Panc1 (cell line): ENCODE results near the gene OR7A10.

Experiments used
- CTCF ChIP-seq: fragments of 450-650 bp; IDR thresholded peaks from 2 replicates; pipeline ENCODE4 v1.5.1; 2017; ENCODE audit warnings: mild to moderate bottlenecking
- POLR2AphosphoS5 ChIP-seq: IDR thresholded peaks from 2 replicates; pipeline ENCODE4 v1.6.1; 2012; ENCODE audit warnings: mild to moderate bottlenecking, low read depth, low read length, moderate library complexity
- REST ChIP-seq, 2 experiments: IDR thresholded peaks; 2 replicates each; pipeline ENCODE4 v1.6.1; 2011 to 2012; ENCODE audit warnings: low read depth in 2 of 2, control low read depth in 1 of 2, low read length in 1 of 2, mild to moderate bottlenecking in 1 of 2, moderate library complexity in 1 of 2; ENCODE audit not compliant: insufficient read depth in 1 of 2
- TCF7L2 ChIP-seq: IDR thresholded peaks from 2 replicates; pipeline ENCODE4 v1.6.1; 2011; ENCODE audit warnings: mild to moderate bottlenecking, low read depth, low read length, inconsistent platforms

- no peak for TF ChIP-seq POLR2AphosphoS5
- no peak for TF ChIP-seq CTCF
- TF ChIP-seq REST (IDR thresholded peaks at IDR 0.05; ENCODE audit: insufficient read depth in 1 of 2, low read depth in 2 of 2, low read length in 1 of 2): no peak
- TF ChIP-seq TCF7L2: no peak
Measured at GRCh38 chr19:14796021-14796420, 52.7 kb downstream of the OR7A10 start.
